ENCODE results near the gene SUPT6H. TPM values are rescaled to one million over a fixed set of nuclear protein-coding genes. Genes with fewer than 3 reads are reported as not detected.

The SUPT6H gene
- total RNA-seq, 1 experiment from 2014 or later, result 61.3 TPM

- TF ChIP-seq MLX (CRISPR knock-in tag; IDR thresholded peaks at IDR 0.05) (0 out of 2 replicates have a peak, but pooled peaks have one; percentile 10), E2F1 (CRISPR knock-in tag; IDR thresholded peaks at IDR 0.05) (no peak), JAZF1 (CRISPR knock-in tag; IDR thresholded peaks at IDR 0.05) (no peak), TEAD4 (CRISPR knock-in tag; IDR thresholded peaks at IDR 0.05) (no peak), CTCF (IDR thresholded peaks at IDR 0.05) (no peak), ZNF396 (CRISPR knock-in tag; IDR thresholded peaks at IDR 0.05; ENCODE audit: borderline replicate concordance) (no peak), ZNF219 (CRISPR knock-in tag; IDR thresholded peaks at IDR 0.05; ENCODE audit: borderline replicate concordance) (no peak), FOXP4 (CRISPR knock-in tag; IDR thresholded peaks at IDR 0.05) (no peak), MAX (CRISPR knock-in tag; IDR thresholded peaks at IDR 0.05) (no peak), ZBTB43 (CRISPR knock-in tag; IDR thresholded peaks at IDR 0.05) (no peak), USF2 (CRISPR knock-in tag; IDR thresholded peaks at IDR 0.05) (peak; percentile 3; the same call in 1 of the 2 replicates), ZNF263 (CRISPR knock-in tag; IDR thresholded peaks at IDR 0.05; ENCODE audit: low read depth) (no peak), RELA (CRISPR knock-in tag; IDR thresholded peaks at IDR 0.05; ENCODE audit: borderline replicate concordance) (no peak), ATF3 (CRISPR knock-in tag; conservative IDR thresholded peaks at IDR 0.05) (no peak)
These were observed 55.0 kb downstream of the SUPT6H start (continued) for GRCh38 chr17:28716740-28717577.

- ATAC-seq, result peak; percentile 71
- TF ChIP-seq MAX (CRISPR knock-in tag; IDR thresholded peaks at IDR 0.05), result peak; percentile 58; the same call in 1 of the 2 replicates
- no peak; the same call in 1 of the 2 replicates for TF ChIP-seq CBFB (CRISPR knock-in tag; IDR thresholded peaks at IDR 0.05; ENCODE audit: low read depth)
- TF ChIP-seq TEAD1 (CRISPR knock-in tag; IDR thresholded peaks at IDR 0.05), result peak; percentile 17; the same call in 1 of the 2 replicates
- TF ChIP-seq ZNF317 (CRISPR knock-in tag; IDR thresholded peaks at IDR 0.05; ENCODE audit: borderline replicate concordance, low read depth), result no peak
- TF ChIP-seq AFF4 (CRISPR knock-in tag; IDR thresholded peaks at IDR 0.05; ENCODE audit: borderline replicate concordance), result peak; percentile 80; the same call in 1 of the 2 replicates
- TF ChIP-seq NFE2L1 (CRISPR knock-in tag; IDR thresholded peaks at IDR 0.05), result 0 out of 2 replicates have a peak, but pooled peaks have one; percentile 14
These were observed 55.8 kb downstream of the SUPT6H start, which contains the start of gene RAB34 for GRCh38 chr17:28717578-28718332. Gene RAB34, minus strand, starts transcription at chr17:28717868. Its CDS starts 602 bp downstream, at chr17:28717266.

More at GRCh38 chr17:28717578-28718332, 55.8 kb downstream of the SUPT6H start, which contains the start of gene RAB34:
- Mint-ChIP-seq H3K4me1 (peaks cover 47% of the 10 kb centered on the region), H3K36me3 (peaks cover 51% of the 10 kb centered on the region), H3K9me3 (no peaks in the 10 kb centered on the region), H3K27me3 (ENCODE audit: low read depth) (no peaks in the 10 kb centered on the region), H3K27ac (peak within 1 kb of the TSS; percentile 97), H3K4me3 (peak within 1 kb of the TSS; percentile 100)
- DNase-seq (ENCODE audit: low spot score), result peak; percentile 96
- CTCF ChIA-PET, result interaction anchor here (0.8 to 1.1 kb wide), 2 partner anchors 9 to 73 kb away, joined by 4 to 14 read pairs; partner anchors contain the start of genes BLTP2, NEK8 and TLCD1
- POLR2A ChIA-PET, result interaction anchor here (1.1 to 2.5 kb wide), 3 partner anchors 9 to 73 kb away, joined by 4 to 31 read pairs (median 10); partner anchors contain the start of genes BLTP2 and NEK8
